ENCODE data around the gene GRN. TPM values are rescaled to one million over a fixed set of nuclear protein-coding genes. Genes with fewer than 3 reads are reported as not detected.
A peak's percentile ranks its signal among the peaks of the same experiment; 100 is the strongest.

Gene GRN
- 37.8 and 41.4 TPM in 2 replicates for total RNA-seq

DNA sequence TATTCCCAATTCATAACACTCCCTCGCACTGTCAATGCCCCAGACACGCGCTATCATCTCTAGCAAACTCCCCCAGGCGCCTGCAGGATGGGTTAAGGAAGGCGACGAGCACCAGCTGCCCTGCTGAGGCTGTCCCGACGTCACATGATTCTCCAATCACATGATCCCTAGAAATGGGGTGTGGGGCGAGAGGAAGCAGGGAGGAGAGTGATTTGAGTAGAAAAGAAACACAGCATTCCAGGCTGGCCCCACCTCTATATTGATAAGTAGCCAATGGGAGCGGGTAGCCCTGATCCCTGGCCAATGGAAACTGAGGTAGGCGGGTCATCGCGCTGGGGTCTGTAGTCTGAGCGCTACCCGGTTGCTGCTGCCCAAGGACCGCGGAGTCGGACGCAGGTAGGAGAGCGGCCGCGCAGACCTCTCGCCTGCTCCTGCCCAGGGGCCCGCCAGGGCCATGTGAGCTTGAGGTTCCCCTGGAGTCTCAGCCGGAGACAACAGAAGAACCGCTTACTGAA, at the start of gene GRN:
Gene GRN, plus strand, starts transcription at position 364 of the 515 bp plus-strand sequence. CDS start 3,863 bp downstream, outside the sequence.
- H3K36me3 Mint-ChIP-seq (ENCODE audit: low read depth), result no peaks in the 10 kb centered on the region
- DNase-seq (ENCODE audit: low spot score), result peak; percentile 83
- H3K9me3 Mint-ChIP-seq, result no peaks in the 10 kb centered on the region
- H3K4me1 Mint-ChIP-seq (ENCODE audit: low read depth), result peaks cover 12% of the 10 kb centered on the region
- peak within 1 kb of the TSS; percentile 94 for H3K4me3 Mint-ChIP-seq (ENCODE audit: low read depth)
- H3K27ac Mint-ChIP-seq, result peak within 1 kb of the TSS; percentile 56
- intact Hi-C loops (cut with micrococcal nuclease), result no loop called here
- H3K27me3 Mint-ChIP-seq (ENCODE audit: low read depth), result peaks cover 12% of the 10 kb centered on the region

DNA sequence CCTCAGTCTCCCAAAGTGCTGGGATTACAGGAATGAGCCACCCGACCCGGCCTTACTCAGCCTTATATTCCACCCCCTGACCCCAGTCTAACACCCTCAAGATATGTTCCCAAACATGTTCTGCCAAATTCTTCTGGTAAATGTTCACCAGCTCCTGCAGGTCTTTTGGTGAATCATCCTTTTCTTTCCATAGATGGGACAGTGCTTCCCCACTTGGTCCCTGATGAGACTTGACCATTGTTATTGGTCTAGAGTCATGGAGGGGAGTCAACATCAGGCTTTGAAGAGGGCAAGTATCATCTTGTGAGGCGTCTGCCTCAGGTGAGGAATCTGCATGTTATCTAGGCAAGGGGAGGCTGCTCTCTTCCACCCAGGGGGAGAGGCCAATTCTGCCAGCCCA, 47.1 kb upstream of the GRN start:
- Mint-ChIP-seq H3K27me3 (ENCODE audit: low read depth) (peaks cover 13% of the 10 kb centered on the region), H3K36me3 (ENCODE audit: low read depth) (no peaks in the 10 kb centered on the region), H3K27ac (no peak overlapping the region), H3K4me1 (ENCODE audit: low read depth) (peaks cover 3% of the 10 kb centered on the region), H3K4me3 (ENCODE audit: low read depth) (no peak overlapping the region), H3K9me3 (no peaks in the 10 kb centered on the region)
- intact Hi-C loops (cut with micrococcal nuclease), result no loop called here
- no peak for DNase-seq (ENCODE audit: low spot score)

DNA sequence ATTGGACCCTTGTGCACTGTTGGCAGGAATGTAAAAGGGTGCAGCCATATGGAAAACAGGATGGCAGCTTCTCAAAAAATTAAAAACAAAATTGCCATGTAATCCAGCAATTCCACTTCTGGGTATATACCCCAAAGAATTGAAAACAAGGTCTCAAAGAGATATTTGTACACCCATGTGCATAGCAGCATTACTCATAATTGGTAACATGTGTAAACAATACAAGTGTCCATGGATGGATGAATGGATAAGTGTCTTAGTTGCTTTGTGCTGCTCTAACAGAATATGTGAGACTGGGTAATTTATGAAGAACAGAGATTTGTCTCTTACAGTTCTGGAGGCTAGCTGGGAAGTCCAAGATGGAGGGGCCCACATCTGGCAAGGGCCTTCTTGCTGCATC, 40.5 kb upstream of the GRN start:
- Mint-ChIP-seq H3K4me1 (ENCODE audit: low read depth) (peaks cover 4% of the 10 kb centered on the region), H3K27me3 (ENCODE audit: low read depth) (peaks cover 22% of the 10 kb centered on the region), H3K27ac (no peak overlapping the region), H3K4me3 (ENCODE audit: low read depth) (no peak overlapping the region), H3K9me3 (no peaks in the 10 kb centered on the region), H3K36me3 (ENCODE audit: low read depth) (no peaks in the 10 kb centered on the region)
- no peak for DNase-seq (ENCODE audit: low spot score)
- intact Hi-C loops (cut with micrococcal nuclease), result no loop called here

- Mint-ChIP-seq H3K36me3 (ENCODE audit: low read depth) (no peaks in the 10 kb centered on the region), H3K27me3 (ENCODE audit: low read depth) (peaks cover 29% of the 10 kb centered on the region), H3K4me1 (ENCODE audit: low read depth) (peaks cover 7% of the 10 kb centered on the region), H3K9me3 (no peaks in the 10 kb centered on the region), H3K4me3 (ENCODE audit: low read depth) (no peak overlapping the region), H3K27ac (no peak overlapping the region)
- no peak for DNase-seq (ENCODE audit: low spot score)
- intact Hi-C loops (cut with micrococcal nuclease), result no loop called here
Measured at GRCh38 chr17:44307387-44308186, 37.5 kb upstream of the GRN start.

DNA sequence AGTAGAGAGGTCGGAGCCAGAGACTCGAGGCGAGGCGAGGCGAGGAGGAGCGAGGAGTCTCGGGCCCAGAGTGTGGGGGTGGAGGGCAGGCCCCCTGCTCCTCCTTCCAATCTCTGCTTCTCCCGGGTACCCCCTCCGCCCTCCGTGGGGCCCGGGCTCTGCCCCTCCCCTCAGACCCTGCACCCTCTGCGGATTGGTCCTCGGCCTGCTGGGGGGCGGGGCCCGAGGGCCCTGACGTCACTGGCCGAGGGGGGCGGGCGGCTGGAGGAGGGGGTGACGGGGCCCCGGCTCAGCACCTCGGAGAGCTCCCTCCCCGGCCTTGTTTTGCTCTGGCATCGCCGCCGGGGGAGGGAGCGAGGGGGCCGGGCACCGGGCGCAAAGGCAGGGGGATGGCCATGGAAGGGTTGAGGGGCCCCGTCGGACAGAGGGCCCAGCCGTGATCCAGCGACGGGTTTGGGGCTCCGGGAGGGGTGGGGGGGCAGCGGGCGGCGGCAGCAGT, 36.7 kb upstream of the GRN start, which contains the start of gene RUNDC3A:
Gene RUNDC3A, plus strand, starts transcription at position 282 of the 499 bp plus-strand sequence. CDS start 232 bp downstream, outside the sequence.
- DNase-seq (ENCODE audit: low spot score), result peak; percentile 73
- Mint-ChIP-seq H3K4me3 (ENCODE audit: low read depth) (peak within 1 kb of the TSS; percentile 17), H3K27me3 (ENCODE audit: low read depth) (peaks cover 29% of the 10 kb centered on the region), H3K4me1 (ENCODE audit: low read depth) (peaks cover 7% of the 10 kb centered on the region), H3K9me3 (no peaks in the 10 kb centered on the region), H3K36me3 (ENCODE audit: low read depth) (no peaks in the 10 kb centered on the region), H3K27ac (no peak within 1 kb of the TSS)
- intact Hi-C loops (cut with micrococcal nuclease), result no loop called here

GRCh38 chr17:44308865-44309264, 36.2 kb upstream of the GRN start:
- H3K4me3 Mint-ChIP-seq (ENCODE audit: low read depth), result no peak overlapping the region
- intact Hi-C loops (cut with micrococcal nuclease), result no loop called here
- peaks cover 7% of the 10 kb centered on the region for H3K4me1 Mint-ChIP-seq (ENCODE audit: low read depth)

DNA sequence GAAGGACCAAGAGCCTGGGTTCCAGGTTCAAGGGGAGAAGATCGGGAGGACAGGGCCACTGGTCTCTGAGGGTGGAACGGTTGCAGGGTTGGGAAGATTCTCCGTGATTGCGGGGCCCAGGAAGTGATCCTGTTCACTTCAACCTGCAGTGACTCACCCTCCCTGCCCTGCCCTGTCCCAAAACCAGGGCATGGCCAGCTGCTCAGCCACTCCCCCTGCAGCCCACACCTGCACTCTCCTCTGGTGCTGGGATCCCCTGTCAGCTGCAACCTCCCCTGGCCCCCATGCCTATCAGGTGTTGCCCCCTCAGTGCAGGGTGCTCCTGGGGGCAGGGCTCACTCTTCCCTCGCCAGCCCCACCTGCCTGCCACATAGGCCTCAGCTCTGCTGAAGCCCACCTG, 35.6 kb upstream of the GRN start:
- no peaks in the 10 kb centered on the region for H3K9me3 Mint-ChIP-seq
- H3K4me3 Mint-ChIP-seq (ENCODE audit: low read depth), result no peak overlapping the region

More at GRCh38 chr17:44308865-44309264, 36.2 kb upstream of the GRN start:
- Mint-ChIP-seq H3K9me3 (no peaks in the 10 kb centered on the region), H3K27ac (no peak overlapping the region), H3K27me3 (ENCODE audit: low read depth) (peaks cover 31% of the 10 kb centered on the region), H3K36me3 (ENCODE audit: low read depth) (no peaks in the 10 kb centered on the region)
- no peak for DNase-seq (ENCODE audit: low spot score)

GRCh38 chr17:44310188-44310587, 34.9 kb upstream of the GRN start:
- H3K9me3 Mint-ChIP-seq, result no peaks in the 10 kb centered on the region
- H3K27me3 Mint-ChIP-seq (ENCODE audit: low read depth), result peaks cover 33% of the 10 kb centered on the region
- no peak overlapping the region for H3K27ac Mint-ChIP-seq
- intact Hi-C loops (cut with micrococcal nuclease), result no loop called here
- H3K36me3 Mint-ChIP-seq (ENCODE audit: low read depth), result no peaks in the 10 kb centered on the region
- peaks cover 5% of the 10 kb centered on the region for H3K4me1 Mint-ChIP-seq (ENCODE audit: low read depth)
- no peak for DNase-seq (ENCODE audit: low spot score)
- H3K4me3 Mint-ChIP-seq (ENCODE audit: low read depth), result no peak overlapping the region

More for the DNA sequence above, 35.6 kb upstream of the GRN start:
- intact Hi-C loops (cut with micrococcal nuclease), result no loop called here
- no peak overlapping the region for H3K27ac Mint-ChIP-seq
- peaks cover 35% of the 10 kb centered on the region for H3K27me3 Mint-ChIP-seq (ENCODE audit: low read depth)
- peaks cover 5% of the 10 kb centered on the region for H3K4me1 Mint-ChIP-seq (ENCODE audit: low read depth)
- no peak for DNase-seq (ENCODE audit: low spot score)
- no peaks in the 10 kb centered on the region for H3K36me3 Mint-ChIP-seq (ENCODE audit: low read depth)

- H3K9me3 Mint-ChIP-seq, result no peaks in the 10 kb centered on the region
- intact Hi-C loops (cut with micrococcal nuclease), result no loop called here
- no peak for DNase-seq (ENCODE audit: low spot score)
- peaks cover 9% of the 10 kb centered on the region for H3K4me1 Mint-ChIP-seq (ENCODE audit: low read depth)
- no peaks in the 10 kb centered on the region for H3K36me3 Mint-ChIP-seq (ENCODE audit: low read depth)
- peaks cover 38% of the 10 kb centered on the region for H3K27me3 Mint-ChIP-seq (ENCODE audit: low read depth)
- no peak overlapping the region for H3K4me3 Mint-ChIP-seq (ENCODE audit: low read depth)
- no peak overlapping the region for H3K27ac Mint-ChIP-seq
Measured at GRCh38 chr17:44310609-44311376, 34.3 kb upstream of the GRN start.

GRCh38 chr17:44311562-44312181, 33.4 kb upstream of the GRN start:
- H3K36me3 Mint-ChIP-seq (ENCODE audit: low read depth), result no peaks in the 10 kb centered on the region
- H3K27ac Mint-ChIP-seq, result no peak overlapping the region
- H3K27me3 Mint-ChIP-seq (ENCODE audit: low read depth), result peaks cover 41% of the 10 kb centered on the region
- H3K4me1 Mint-ChIP-seq (ENCODE audit: low read depth), result peaks cover 14% of the 10 kb centered on the region
- intact Hi-C loops (cut with micrococcal nuclease), result no loop called here
- DNase-seq (ENCODE audit: low spot score), result no peak
- H3K4me3 Mint-ChIP-seq (ENCODE audit: low read depth), result no peak overlapping the region
- no peaks in the 10 kb centered on the region for H3K9me3 Mint-ChIP-seq

DNA sequence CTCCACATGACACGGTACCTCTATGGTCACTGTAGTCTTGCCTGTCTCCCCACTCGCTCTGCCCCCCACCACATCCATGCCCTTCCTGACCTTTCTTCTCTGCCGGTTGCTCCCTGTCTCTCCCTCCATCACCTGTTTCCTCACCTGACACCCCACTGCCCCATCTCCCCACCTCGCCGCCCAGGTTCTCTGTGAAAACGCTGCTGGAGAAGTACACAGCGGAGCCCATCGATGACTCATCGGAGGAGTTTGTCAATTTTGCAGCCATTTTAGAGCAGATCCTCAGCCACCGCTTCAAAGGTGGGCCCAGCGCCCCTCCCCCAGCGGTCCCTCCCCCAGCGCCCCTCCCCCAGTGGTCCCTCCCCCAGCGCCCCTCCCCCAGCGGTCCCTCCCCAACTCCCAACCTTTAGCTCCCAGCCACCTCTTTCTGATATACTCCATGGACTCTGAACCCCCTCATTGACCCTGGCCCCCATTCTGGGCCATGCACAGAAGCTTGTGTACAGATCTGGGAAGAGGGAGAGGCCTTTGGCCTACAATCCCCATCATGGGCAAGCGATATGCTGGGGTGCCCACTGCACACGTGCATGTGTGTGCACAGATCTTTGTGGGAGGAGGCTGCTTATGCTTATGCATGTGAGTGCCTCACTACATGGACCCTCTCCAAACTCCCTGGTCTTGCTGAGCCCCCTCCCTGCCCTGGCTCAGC, 32.6 kb upstream of the GRN start:
- no peaks in the 10 kb centered on the region for H3K9me3 Mint-ChIP-seq
- H3K4me1 Mint-ChIP-seq (ENCODE audit: low read depth), result peaks cover 14% of the 10 kb centered on the region
- peaks cover 40% of the 10 kb centered on the region for H3K27me3 Mint-ChIP-seq (ENCODE audit: low read depth)
- no peak overlapping the region for H3K4me3 Mint-ChIP-seq (ENCODE audit: low read depth)
- no peak overlapping the region for H3K27ac Mint-ChIP-seq
- intact Hi-C loops (cut with micrococcal nuclease), result no loop called here
- peaks cover 3% of the 10 kb centered on the region for H3K36me3 Mint-ChIP-seq (ENCODE audit: low read depth)
- no peak for DNase-seq (ENCODE audit: low spot score)

DNA sequence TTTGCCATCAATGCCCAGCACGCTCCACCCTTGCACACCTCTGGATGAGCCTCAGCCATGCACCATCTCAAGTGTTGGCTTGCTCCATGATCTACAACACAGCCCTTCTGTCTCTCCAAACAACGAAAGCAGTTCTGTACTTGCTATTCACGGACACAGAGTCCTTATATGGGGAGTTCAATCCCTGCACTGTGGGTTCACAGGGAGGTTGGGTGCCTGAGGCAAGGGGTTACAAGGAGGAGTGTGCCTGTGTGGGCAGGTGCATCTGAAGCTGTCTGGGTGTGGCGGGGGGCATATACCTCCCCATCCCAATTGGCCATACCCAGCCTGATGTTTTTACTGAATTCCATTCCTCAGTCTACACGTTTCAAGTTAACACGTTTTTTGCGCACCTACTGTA, 31.1 kb upstream of the GRN start:
- no peak for DNase-seq (ENCODE audit: low spot score)
- peaks cover 14% of the 10 kb centered on the region for H3K4me1 Mint-ChIP-seq (ENCODE audit: low read depth)
- H3K9me3 Mint-ChIP-seq, result no peaks in the 10 kb centered on the region
- peaks cover 7% of the 10 kb centered on the region for H3K36me3 Mint-ChIP-seq (ENCODE audit: low read depth)
- no peak overlapping the region for H3K27ac Mint-ChIP-seq
- H3K27me3 Mint-ChIP-seq (ENCODE audit: low read depth), result peaks cover 39% of the 10 kb centered on the region
- intact Hi-C loops (cut with micrococcal nuclease), result no loop called here
- H3K4me3 Mint-ChIP-seq (ENCODE audit: low read depth), result peak overlapping the region; percentile 59
